T-helper 2 cell treated with Interferon-gamma antibody and Interleukin-4, amounts not matched to agents 5 μg/mL and 100 μg/mL, for 36 hours (primary cell): ENCODE data around the gene NRSN2.

Experiments
- DNase-seq: peaks from one replicate; pipeline ENCODE4 v3.0.0; 2021; ENCODE audit warnings: low spot score
- H3K27ac Mint-ChIP-seq: one replicate; pipeline ENCODE4 v1.8.0; 2021; ENCODE audit warnings: mild to moderate bottlenecking, mixed read lengths
- H3K27me3 Mint-ChIP-seq: one replicate; pipeline ENCODE4 v1.8.0; 2021; ENCODE audit warnings: low read depth, mixed read lengths
- H3K36me3 Mint-ChIP-seq: one replicate; pipeline ENCODE4 v1.8.0; 2021; ENCODE audit warnings: low read depth, mixed read lengths
- H3K4me1 Mint-ChIP-seq: one replicate; pipeline ENCODE4 v1.8.0; 2021; ENCODE audit warnings: low read depth, mixed read lengths
- H3K4me3 Mint-ChIP-seq: one replicate; pipeline ENCODE4 v1.8.0; 2022; ENCODE audit warnings: mild to moderate bottlenecking, moderate library complexity, mixed read lengths
- H3K9me3 Mint-ChIP-seq: one replicate; pipeline ENCODE4 v1.8.0; 2021; ENCODE audit warnings: mixed read lengths

NRSN2 gene

DNA sequence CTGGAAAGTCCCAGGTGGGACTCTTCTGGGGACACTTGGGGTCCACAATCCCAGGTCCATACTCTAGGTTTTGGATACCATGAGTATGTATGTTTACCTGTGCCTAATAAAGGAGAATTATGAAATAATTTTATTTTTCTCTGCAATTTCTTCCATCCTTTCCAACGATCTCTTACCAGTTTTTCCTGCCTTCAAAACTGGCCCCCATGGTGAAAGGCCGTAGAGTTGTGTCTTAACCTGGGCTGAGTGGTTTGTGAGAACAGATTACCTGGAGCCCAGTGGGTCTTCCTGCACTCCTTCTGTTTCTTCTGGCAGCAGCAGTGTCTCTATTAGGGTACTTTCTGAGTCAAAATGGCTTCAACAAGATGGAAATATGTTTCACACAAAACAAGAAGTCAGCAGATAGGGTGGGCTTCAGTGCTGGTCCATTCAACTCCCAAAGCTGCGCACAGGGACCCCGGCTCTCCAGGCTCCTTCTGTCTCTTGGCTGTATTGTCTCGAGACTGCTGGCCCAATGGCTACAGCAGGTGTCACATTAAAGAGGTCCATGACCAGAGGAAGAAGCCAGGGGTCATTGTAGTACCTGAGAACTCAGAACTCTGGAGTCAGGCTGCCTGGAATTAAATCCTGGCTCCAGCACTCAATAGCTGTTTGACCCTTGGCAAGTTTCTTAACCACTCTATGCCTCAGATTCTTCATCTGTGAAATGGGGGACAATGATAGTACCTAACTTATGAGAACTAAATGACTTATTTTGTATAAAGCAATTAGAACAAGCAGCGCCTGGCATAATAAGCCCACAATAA, 50.7 kb downstream of the NRSN2 start:
- Mint-ChIP-seq H3K36me3 (peaks cover 30% of the 10 kb centered on the region), H3K4me1 (peaks cover 18% of the 10 kb centered on the region), H3K9me3 (no peaks in the 10 kb centered on the region), H3K27me3 (no peaks in the 10 kb centered on the region), H3K4me3 (no peak overlapping the region), H3K27ac (no peak overlapping the region)
- no peak for DNase-seq

- H3K27me3 Mint-ChIP-seq = no peaks in the 10 kb centered on the region
- H3K27ac Mint-ChIP-seq = no peak overlapping the region
- H3K4me1 Mint-ChIP-seq = peaks cover 25% of the 10 kb centered on the region
- H3K9me3 Mint-ChIP-seq = peaks cover 10% of the 10 kb centered on the region
- no peak overlapping the region for H3K4me3 Mint-ChIP-seq
- DNase-seq = no peak
- H3K36me3 Mint-ChIP-seq = peaks cover 21% of the 10 kb centered on the region
Observed at GRCh38 chr20:399182-399707, 52.3 kb downstream of the NRSN2 start.

DNA sequence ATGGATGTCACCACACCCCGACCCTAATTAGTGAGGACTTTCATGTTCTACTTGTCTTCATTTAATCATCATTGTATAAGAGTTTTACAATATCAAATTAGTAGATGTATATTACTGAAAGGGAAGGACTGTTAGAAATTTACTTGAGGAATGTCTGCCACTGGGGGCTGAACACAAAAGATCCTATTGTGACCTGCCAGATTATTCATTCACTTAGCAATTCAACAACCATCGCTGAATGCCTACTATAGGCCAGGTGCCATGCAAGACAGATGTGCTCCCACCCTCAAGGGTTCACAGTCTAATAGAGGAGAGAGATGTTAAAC, 53.2 kb downstream of the NRSN2 start:
- H3K27me3 Mint-ChIP-seq = no peaks in the 10 kb centered on the region
- H3K27ac Mint-ChIP-seq = no peak overlapping the region
- H3K9me3 Mint-ChIP-seq = peaks cover 10% of the 10 kb centered on the region
- H3K4me3 Mint-ChIP-seq = no peak overlapping the region
- H3K4me1 Mint-ChIP-seq = peaks cover 25% of the 10 kb centered on the region
- H3K36me3 Mint-ChIP-seq = peaks cover 20% of the 10 kb centered on the region
- DNase-seq = no peak

- H3K9me3 Mint-ChIP-seq = peaks cover 10% of the 10 kb centered on the region
- no peaks in the 10 kb centered on the region for H3K27me3 Mint-ChIP-seq
- no peak overlapping the region for H3K4me3 Mint-ChIP-seq
- H3K4me1 Mint-ChIP-seq = peaks cover 28% of the 10 kb centered on the region
- no peak overlapping the region for H3K27ac Mint-ChIP-seq
- no peak for DNase-seq
- peaks cover 16% of the 10 kb centered on the region for H3K36me3 Mint-ChIP-seq
Observed at GRCh38 chr20:400454-401275, 53.8 kb downstream of the NRSN2 start.

GRCh38 chr20:401682-402495, 55.0 kb downstream of the NRSN2 start:
- DNase-seq = no peak
- peak overlapping the region; percentile 24 for H3K4me3 Mint-ChIP-seq

GRCh38 chr20:402496-402885, 55.6 kb downstream of the NRSN2 start:
- peaks cover 39% of the 10 kb centered on the region for H3K4me1 Mint-ChIP-seq
- H3K4me3 Mint-ChIP-seq = peak overlapping the region; percentile 46
- no peak for DNase-seq
- no peaks in the 10 kb centered on the region for H3K27me3 Mint-ChIP-seq
- peaks cover 10% of the 10 kb centered on the region for H3K9me3 Mint-ChIP-seq
- H3K36me3 Mint-ChIP-seq = peaks cover 14% of the 10 kb centered on the region
- H3K27ac Mint-ChIP-seq = no peak overlapping the region

More at GRCh38 chr20:401682-402495, 55.0 kb downstream of the NRSN2 start:
- peaks cover 15% of the 10 kb centered on the region for H3K36me3 Mint-ChIP-seq
- H3K27ac Mint-ChIP-seq = no peak overlapping the region
- peaks cover 33% of the 10 kb centered on the region for H3K4me1 Mint-ChIP-seq
- peaks cover 10% of the 10 kb centered on the region for H3K9me3 Mint-ChIP-seq
- no peaks in the 10 kb centered on the region for H3K27me3 Mint-ChIP-seq

DNA sequence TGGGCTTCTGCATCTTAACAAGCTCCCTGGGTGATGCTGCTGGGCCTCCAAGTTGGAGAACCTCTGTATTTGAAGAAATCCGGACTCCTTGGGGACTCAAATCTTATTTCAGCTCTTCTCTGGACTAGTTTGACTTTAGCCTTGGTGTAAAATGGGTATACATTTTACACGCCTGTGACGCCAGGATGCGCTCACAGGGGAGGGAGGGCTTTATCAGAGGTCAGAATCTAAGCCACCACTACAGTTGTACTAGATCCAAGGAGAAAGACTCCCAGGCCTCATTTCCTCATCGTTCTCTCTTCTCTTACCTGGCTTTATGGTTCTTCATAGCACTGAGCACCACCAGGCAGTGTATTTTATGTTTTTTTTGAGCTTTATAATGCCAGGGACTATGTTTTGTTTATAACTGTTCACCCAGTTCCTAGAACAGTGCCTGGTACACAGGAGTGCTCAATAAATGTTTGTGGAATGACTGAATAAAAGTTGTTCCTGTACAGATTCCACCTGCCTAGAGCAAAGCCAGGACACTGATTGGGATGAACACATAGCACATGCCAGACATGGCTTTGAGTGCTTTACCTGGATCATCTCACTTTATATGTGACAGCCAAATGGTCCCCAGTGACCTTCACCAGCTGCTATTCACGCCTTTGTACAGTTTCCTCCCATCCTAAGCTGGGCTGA, 56.1 kb downstream of the NRSN2 start:
- H3K9me3 Mint-ChIP-seq = peaks cover 10% of the 10 kb centered on the region
- DNase-seq = no peak
- H3K4me1 Mint-ChIP-seq = peaks cover 39% of the 10 kb centered on the region
- peaks cover 8% of the 10 kb centered on the region for H3K36me3 Mint-ChIP-seq
- H3K27me3 Mint-ChIP-seq = no peaks in the 10 kb centered on the region
- H3K4me3 Mint-ChIP-seq = peak overlapping the region; percentile 46
- H3K27ac Mint-ChIP-seq = peak overlapping the region; percentile 43

DNA sequence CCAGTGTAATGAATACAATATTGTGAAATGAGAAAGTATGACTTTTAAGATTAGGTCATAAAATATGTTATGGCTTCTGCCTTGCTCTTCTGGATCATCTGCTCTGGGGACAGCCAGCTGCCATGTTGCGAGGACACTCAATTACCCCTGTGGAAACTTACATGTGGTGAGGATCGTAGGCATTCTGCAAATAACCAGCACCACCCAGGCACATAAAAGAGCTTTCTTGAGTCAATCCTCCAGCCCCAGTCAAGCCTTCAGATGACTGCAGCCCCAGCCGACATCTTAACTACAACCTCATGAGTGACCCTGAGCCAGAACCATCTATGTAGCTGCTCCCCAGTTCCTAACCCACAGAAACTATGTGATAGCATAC, 56.7 kb downstream of the NRSN2 start:
- Mint-ChIP-seq H3K4me3 (no peak overlapping the region), H3K9me3 (peaks cover 10% of the 10 kb centered on the region), H3K27ac (no peak overlapping the region)

GRCh38 chr20:404088-404487, 57.2 kb downstream of the NRSN2 start:
- peaks cover 40% of the 10 kb centered on the region for H3K4me1 Mint-ChIP-seq

More for the DNA sequence above, 56.7 kb downstream of the NRSN2 start:
- Mint-ChIP-seq H3K36me3 (peaks cover 6% of the 10 kb centered on the region), H3K27me3 (no peaks in the 10 kb centered on the region), H3K4me1 (peaks cover 39% of the 10 kb centered on the region)
- DNase-seq = no peak

More at GRCh38 chr20:404088-404487, 57.2 kb downstream of the NRSN2 start:
- Mint-ChIP-seq H3K9me3 (peaks cover 10% of the 10 kb centered on the region), H3K36me3 (peaks cover 6% of the 10 kb centered on the region), H3K27me3 (no peaks in the 10 kb centered on the region), H3K4me3 (no peak overlapping the region), H3K27ac (no peak overlapping the region)
- DNase-seq = no peak
